ENCODE measurements around the gene PEDS1. TPM values are rescaled to one million over a fixed set of nuclear protein-coding genes. Genes with fewer than 3 reads are reported as not detected.

PEDS1 gene
- total RNA-seq = 15.3 and 15.4 TPM in 2 replicates

DNA sequence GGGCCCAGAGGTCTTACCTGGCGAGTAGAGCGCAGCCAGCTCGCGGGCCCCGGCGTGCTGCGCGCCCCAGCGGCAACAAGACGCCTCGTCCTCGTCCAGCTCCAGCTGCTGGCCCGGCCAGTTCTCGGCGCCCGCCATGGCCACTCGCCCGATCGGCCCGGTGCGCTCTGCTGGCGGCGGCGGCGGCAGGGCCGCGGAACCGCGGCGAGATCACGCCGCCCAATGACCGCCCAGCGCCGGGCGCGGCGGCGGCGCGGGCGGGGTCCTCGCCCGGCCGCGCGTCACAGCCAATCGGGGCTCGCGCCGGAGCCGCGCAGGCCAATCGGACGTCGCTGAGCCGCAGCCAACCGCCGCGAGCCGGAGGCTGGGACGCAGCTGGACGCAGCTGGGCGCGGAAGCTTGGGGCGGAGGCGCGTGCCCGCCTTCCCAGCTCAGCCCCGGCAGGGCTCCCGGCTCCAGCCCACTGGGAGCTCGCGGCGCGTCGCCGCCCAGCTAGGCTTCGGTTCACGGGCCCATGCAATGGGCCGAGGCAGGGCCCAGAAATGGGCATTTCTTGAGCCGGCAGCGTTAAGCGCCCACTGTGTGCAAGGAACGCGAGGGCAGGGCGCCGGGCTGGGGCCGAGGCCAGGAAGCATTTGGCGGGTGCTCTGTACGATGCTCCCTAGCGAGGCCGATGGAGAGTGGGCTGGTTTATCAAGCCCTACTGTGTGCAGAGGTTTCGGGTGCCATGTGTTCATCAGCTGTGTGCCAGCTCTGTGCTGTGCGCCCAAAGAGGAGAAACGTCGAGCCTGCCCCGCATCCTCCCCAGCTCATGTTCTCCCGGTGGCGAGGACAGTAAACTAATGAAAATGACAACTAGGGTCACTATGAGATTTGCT, at the start of gene PEDS1:
Gene PEDS1 (minus strand): TSS at position 224 of the 878 bp plus-strand sequence. CDS start 86 bp downstream, at position 138.

DNA sequence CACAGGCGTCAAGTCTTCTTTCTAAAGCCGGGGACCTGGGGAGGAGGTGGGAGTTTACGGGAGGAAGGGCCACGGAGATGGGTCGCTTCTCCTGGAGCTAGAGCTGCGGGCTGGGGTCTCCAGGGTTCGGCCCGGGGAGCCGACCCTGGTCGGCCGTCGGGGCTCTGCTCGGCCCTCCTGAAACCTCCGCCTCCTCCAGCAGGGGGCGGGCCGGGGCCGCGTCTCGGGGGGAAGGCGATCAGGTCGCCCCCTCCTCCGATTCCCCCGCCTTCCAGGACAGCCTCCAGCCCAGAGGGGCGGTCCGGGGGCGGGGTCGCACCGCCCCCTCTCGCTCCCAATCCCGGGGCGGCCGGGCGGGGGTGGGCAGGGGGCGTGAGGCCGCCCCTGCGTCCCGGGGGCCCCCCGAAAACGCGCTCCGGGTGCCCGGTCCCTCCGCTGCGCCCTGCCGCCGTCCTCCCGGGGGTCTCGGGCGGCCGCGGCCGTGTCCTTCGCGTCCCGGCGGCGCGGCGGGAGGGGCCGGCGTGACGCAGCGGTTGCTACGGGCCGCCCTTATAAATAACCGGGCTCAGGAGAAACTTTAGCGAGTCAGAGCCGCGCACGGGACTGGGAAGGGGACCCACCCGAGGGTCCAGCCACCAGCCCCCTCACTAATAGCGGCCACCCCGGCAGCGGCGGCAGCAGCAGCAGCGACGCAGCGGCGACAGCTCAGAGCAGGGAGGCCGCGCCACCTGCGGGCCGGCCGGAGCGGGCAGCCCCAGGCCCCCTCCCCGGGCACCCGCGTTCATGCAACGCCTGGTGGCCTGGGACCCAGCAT, 36.9 kb upstream of the PEDS1 start, which contains the start of gene CEBPB:
Gene CEBPB (plus strand): TSS at position 580 of the 814 bp plus-strand sequence. CDS start 204 bp downstream, at position 784.

DNA sequence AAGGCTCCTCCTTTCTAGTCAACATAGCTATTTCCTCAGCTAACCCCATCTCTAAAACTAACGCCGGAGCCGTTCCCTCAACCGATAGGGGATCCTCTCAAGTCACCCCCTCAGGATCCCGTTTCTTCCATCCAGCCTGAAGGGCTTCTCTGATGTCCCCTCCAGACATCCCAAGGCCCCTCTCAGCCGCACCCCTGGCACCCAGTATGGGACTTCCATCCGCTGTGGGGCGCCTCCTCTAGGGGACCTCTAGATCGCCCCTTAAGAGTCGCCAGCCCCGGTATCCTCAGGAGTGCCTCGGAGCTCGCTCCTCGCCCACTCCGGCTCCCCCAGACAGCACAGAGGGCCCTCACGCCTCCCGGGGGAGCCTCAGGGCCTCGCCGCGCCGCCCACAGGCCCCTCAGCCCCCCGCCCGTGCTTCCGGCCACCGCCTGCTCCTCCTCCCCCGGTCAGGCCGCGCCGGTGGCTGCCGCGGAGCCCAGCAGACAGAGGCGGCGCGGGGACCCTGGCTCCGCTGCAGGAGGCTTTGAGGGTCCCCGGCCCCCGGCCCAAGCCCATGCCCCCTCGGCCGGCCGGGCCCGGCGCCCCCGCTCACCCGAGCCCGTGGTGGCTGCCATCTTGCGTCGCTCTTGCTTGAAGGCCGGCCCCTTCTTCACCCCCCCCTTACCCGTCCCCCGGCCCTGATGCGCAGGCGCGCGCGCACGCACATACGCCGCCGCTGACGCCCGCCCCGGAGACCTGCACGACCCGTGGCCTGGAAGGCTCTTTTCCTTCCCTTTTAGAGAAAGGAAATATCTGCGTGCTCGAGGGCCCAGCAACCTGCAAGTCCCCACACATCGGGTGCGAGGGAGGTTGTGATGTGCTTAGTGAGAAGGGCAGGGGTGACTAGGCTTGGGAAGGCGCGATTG, 40.8 kb downstream of the PEDS1 start, which contains the start of gene UBE2V1:
Gene UBE2V1 (minus strand): TSS at position 639 of the 908 bp plus-strand sequence. CDS start 22 bp downstream, at position 617.

Other genes with a start within 250 kb of the PEDS1 start
- gene SPATA2, start 238.2 kb downstream of the PEDS1 start, total RNA-seq = 1.8 and 3.0 TPM in 2 replicates
- gene RNF114, start 217.3 kb downstream of the PEDS1 start, total RNA-seq = 91.7 and 124 TPM in 2 replicates
- gene SNAI1, start 170.7 kb downstream of the PEDS1 start, total RNA-seq = 0.30 and 0.69 TPM in 2 replicates
- 35.6 and 74.7 TPM in 2 replicates for gene UBE2V1, start 40.6 kb downstream of the PEDS1 start, total RNA-seq
- gene CEBPB, start 37.1 kb upstream of the PEDS1 start, total RNA-seq = 51.1 and 107 TPM in 2 replicates

Data from smooth muscle cell of the umbilical artery (primary cell).